ENCODE measurements around the gene FOXG1. TPM values are rescaled to one million over a fixed set of nuclear protein-coding genes. Genes with fewer than 3 reads are reported as not detected.

The FOXG1 gene
- total RNA-seq, 3 donors from 2014 or later, result not detected

- Histone ChIP-seq H3K4me1 (no peaks in the 10 kb centered on the region), H3K36me3 (no peaks in the 10 kb centered on the region), H3K9me3 (no peaks in the 10 kb centered on the region), H3K4me3 (no peak overlapping the region), H3K27me3 (peaks cover 0 to 100% of the 10 kb centered on the region in 2 donors), H3K27ac (no peak overlapping the region)
- intact Hi-C loops (cut with DNase I; ENCODE audit: low total_unique reads), result no loop called here
- DNase-seq (ENCODE audit: low spot score in 2 of 2), result no peak
- TF ChIP-seq POLR2AphosphoS5 (IDR thresholded peaks at IDR 0.05) (no peak), POLR2A (IDR thresholded peaks at IDR 0.05) (no peak)
- TF ChIP-seq, protein P1, sequence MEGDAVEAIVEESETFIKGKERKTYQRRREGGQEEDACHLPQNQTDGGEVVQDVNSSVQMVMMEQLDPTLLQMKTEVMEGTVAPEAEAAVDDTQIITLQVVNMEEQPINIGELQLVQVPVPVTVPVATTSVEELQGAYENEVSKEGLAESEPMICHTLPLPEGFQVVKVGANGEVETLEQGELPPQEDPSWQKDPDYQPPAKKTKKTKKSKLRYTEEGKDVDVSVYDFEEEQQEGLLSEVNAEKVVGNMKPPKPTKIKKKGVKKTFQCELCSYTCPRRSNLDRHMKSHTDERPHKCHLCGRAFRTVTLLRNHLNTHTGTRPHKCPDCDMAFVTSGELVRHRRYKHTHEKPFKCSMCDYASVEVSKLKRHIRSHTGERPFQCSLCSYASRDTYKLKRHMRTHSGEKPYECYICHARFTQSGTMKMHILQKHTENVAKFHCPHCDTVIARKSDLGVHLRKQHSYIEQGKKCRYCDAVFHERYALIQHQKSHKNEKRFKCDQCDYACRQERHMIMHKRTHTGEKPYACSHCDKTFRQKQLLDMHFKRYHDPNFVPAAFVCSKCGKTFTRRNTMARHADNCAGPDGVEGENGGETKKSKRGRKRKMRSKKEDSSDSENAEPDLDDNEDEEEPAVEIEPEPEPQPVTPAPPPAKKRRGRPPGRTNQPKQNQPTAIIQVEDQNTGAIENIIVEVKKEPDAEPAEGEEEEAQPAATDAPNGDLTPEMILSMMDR (IDR thresholded peaks at IDR 0.05), result no peak
These were observed 11.0 kb downstream of the FOXG1 start for GRCh38 chr14:28777471-28778137.

DNA sequence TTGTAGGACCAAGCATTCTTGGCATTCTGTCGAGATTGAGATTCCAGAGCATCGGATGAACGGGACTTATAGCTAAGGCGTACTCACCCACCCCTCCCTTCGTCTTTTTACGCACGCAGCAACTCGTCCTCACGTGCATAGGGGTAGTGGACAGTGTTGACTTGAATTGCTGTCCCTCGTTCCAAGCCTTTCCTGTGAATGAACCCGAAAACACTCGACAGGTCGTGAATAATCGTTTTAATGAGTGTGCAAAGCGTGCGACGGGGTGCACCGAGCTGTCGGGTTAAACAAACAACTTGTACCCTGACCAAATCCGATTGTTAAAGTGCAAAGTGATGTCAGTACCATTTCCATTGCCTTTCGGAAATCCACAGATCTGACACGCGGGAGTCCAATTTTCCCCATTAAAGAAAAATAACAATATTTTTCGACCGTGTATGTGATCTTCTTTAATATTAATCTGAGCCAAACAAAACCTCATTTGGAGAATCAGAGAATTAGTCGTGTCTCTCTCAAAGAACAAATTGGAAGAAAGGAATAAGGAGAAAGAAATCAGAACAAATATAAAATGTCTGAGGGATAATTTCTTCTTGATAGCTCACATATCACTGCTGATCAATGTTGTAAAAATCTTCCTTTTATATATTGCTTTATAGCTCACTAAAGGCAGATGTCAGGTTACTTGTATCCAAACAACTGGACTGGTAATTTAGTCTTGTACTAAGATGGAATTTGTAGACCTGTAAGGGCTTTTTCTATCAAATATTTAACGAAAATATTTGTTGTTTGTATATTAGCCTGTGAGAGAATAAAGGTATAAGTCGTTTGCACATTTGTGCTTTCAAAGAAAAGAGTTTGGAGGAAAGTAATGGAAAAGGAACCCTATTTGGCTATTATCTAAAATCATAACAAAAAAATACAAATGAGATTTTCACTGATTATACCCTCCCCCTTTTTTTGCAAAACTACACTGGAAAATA, 11.8 kb downstream of the FOXG1 start:
- DNase-seq (ENCODE audit: low spot score in 2 of 2), result no peak
- Histone ChIP-seq H3K27me3 (peaks cover 0 to 100% of the 10 kb centered on the region in 2 donors), H3K9me3 (no peaks in the 10 kb centered on the region), H3K4me3 (no peak overlapping the region), H3K4me1 (no peaks in the 10 kb centered on the region), H3K36me3 (no peaks in the 10 kb centered on the region), H3K27ac (no peak overlapping the region)
- intact Hi-C loops (cut with DNase I; ENCODE audit: low total_unique reads), result no loop called here
- no peak for TF ChIP-seq POLR2AphosphoS5 (IDR thresholded peaks at IDR 0.05)
- no peak for TF ChIP-seq POLR2A (IDR thresholded peaks at IDR 0.05)
- TF ChIP-seq, protein P1 (IDR thresholded peaks at IDR 0.05), result no peak

- Histone ChIP-seq H3K4me1 (no peaks in the 10 kb centered on the region), H3K9me3 (no peaks in the 10 kb centered on the region), H3K36me3 (no peaks in the 10 kb centered on the region), H3K27me3 (peaks cover 0 to 100% of the 10 kb centered on the region in 2 donors), H3K4me3 (no peak overlapping the region), H3K27ac (no peak overlapping the region)
- intact Hi-C loops (cut with DNase I; ENCODE audit: low total_unique reads), result no loop called here
- no peak for DNase-seq (ENCODE audit: low spot score in 2 of 2)
- TF ChIP-seq POLR2AphosphoS5 (IDR thresholded peaks at IDR 0.05), result no peak
- TF ChIP-seq, protein P1 (IDR thresholded peaks at IDR 0.05), result no peak
- TF ChIP-seq POLR2A (IDR thresholded peaks at IDR 0.05), result no peak
These were observed 12.9 kb downstream of the FOXG1 start for GRCh38 chr14:28779456-28779855.

DNA sequence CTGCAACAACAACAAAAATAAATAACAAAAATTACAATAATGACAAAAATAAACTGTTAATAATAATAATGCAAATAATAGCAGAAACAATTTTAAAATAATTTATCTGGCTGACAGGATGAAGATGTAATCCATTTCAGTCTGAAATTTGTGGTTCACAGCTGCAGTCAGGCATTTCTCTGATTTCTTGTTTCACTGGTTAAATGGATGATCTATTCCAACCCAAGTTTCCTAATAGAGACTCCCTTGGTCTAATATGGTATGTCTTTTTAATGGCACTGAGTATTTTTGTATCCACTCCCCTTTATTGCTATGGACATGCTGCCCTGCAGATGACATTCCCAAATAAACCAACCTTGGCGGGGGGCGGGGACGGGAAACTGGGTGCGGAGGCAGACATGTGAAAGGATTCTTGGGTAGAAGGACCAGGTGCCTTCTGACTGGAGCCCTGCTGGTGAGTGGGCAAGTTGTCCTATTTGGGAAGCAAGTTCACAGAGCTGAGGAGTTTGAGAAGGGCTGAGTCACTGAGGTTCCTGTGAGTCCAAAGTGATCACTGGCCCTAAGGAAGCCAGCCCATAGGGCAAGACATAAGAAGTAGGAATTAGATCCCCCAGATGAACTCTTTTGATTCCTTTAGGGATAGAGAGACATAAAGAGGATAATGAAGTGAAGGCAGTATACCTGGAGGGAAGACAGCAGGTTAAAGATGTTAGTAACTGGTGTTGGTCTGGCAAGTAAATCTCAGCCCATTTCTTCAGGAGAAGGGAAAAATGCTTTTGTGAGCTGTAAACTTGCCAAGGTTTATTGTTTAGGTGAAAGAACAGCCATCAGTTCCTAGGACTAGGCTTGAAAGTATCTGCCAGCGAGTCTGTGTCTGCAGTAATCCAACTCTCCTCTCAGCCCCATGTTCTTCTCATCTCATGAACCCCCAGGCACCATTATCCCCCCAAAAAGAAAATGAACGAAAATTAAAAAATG, 14.5 kb downstream of the FOXG1 start:
- peaks cover 0 to 100% of the 10 kb centered on the region in 2 donors for H3K27me3 ChIP-seq
- DNase-seq (ENCODE audit: low spot score in 2 of 2), result no peak
- intact Hi-C loops (cut with DNase I; ENCODE audit: low total_unique reads), result no loop called here
- no peak overlapping the region for H3K27ac ChIP-seq
- no peaks in the 10 kb centered on the region for H3K36me3 ChIP-seq
- H3K9me3 ChIP-seq, result no peaks in the 10 kb centered on the region
- no peak overlapping the region for H3K4me3 ChIP-seq
- TF ChIP-seq, protein P1 (IDR thresholded peaks at IDR 0.05), result no peak
- no peak for TF ChIP-seq POLR2AphosphoS5 (IDR thresholded peaks at IDR 0.05)
- TF ChIP-seq POLR2A (IDR thresholded peaks at IDR 0.05), result no peak
- peaks cover 0 to 7% of the 10 kb centered on the region in 2 donors for H3K4me1 ChIP-seq

Data from breast epithelium (tissue), 4 donors.